ENCODE measurements around the gene SFMBT1.

The SFMBT1 gene

GRCh38 chr3:52912885-52913731 is 132.8 kb downstream of the SFMBT1 start:
- ATAC-seq (ENCODE audit: insufficient read depth, low read depth): no peak
- H3K27ac ChIP-seq (ENCODE audit: low read length): no peak overlapping the region
- peaks cover 83% of the 10 kb centered on the region for H3K36me3 ChIP-seq (ENCODE audit: insufficient read depth, low read length)
- H3K4me3 ChIP-seq (ENCODE audit: low read depth in 1 of 2, low read length in 2 of 2): no peak overlapping the region
- no peak overlapping the region for H3K9ac ChIP-seq (ENCODE audit: low read depth, low read length)
- H4K20me1 ChIP-seq (ENCODE audit: insufficient read depth, low read length): no peaks in the 10 kb centered on the region
- DNase-seq: no peak
- H3K27me3 ChIP-seq (ENCODE audit: insufficient read depth, low read length, poor library complexity): no peaks in the 10 kb centered on the region
- H2AFZ ChIP-seq (ENCODE audit: low read depth, low read length): no peak overlapping the region
- H3K4me1 ChIP-seq (ENCODE audit: insufficient read depth, low read length): no peaks in the 10 kb centered on the region
- no peak for TF ChIP-seq CTCF (IDR thresholded peaks at IDR 0.05; ENCODE audit: borderline replicate concordance, extremely low read depth, low read length, poor library complexity, severe bottlenecking)
- no peak for TF ChIP-seq EZH2 (IDR thresholded peaks at IDR 0.05; ENCODE audit: borderline replicate concordance, low read depth, low read length, severe bottlenecking)
- H3K4me2 ChIP-seq (ENCODE audit: insufficient read depth, low read length): no peak overlapping the region
- no peaks in the 10 kb centered on the region for H3K79me2 ChIP-seq (ENCODE audit: insufficient read depth, low read length)
- H3K9me3 ChIP-seq (ENCODE audit: insufficient read depth, low read length, severe bottlenecking): no peaks in the 10 kb centered on the region

- Histone ChIP-seq H3K36me3 (ENCODE audit: insufficient read depth, low read length) (peaks cover 90% of the 10 kb centered on the region), H3K4me1 (ENCODE audit: insufficient read depth, low read length) (no peaks in the 10 kb centered on the region), H2AFZ (ENCODE audit: low read depth, low read length) (no peak overlapping the region), H3K9me3 (ENCODE audit: insufficient read depth, low read length, severe bottlenecking) (no peaks in the 10 kb centered on the region), H3K9ac (ENCODE audit: low read depth, low read length) (no peak overlapping the region), H3K4me2 (ENCODE audit: insufficient read depth, low read length) (no peak overlapping the region), H3K79me2 (ENCODE audit: insufficient read depth, low read length) (no peaks in the 10 kb centered on the region), H3K27ac (ENCODE audit: low read length) (no peak overlapping the region), H3K4me3 (ENCODE audit: low read depth in 1 of 2, low read length in 2 of 2) (no peak overlapping the region), H4K20me1 (ENCODE audit: insufficient read depth, low read length) (no peaks in the 10 kb centered on the region), H3K27me3 (ENCODE audit: insufficient read depth, low read length, poor library complexity) (no peaks in the 10 kb centered on the region)
- DNase-seq: no peak
- ATAC-seq (ENCODE audit: insufficient read depth, low read depth): no peak
- TF ChIP-seq CTCF (IDR thresholded peaks at IDR 0.05; ENCODE audit: borderline replicate concordance, extremely low read depth, low read length, poor library complexity, severe bottlenecking): no peak
- no peak for TF ChIP-seq EZH2 (IDR thresholded peaks at IDR 0.05; ENCODE audit: borderline replicate concordance, low read depth, low read length, severe bottlenecking)
Measured at GRCh38 chr3:52910823-52911222, 135.1 kb downstream of the SFMBT1 start.

GRCh38 chr3:52907497-52907896 is 138.4 kb downstream of the SFMBT1 start:
- no peaks in the 10 kb centered on the region for H4K20me1 ChIP-seq (ENCODE audit: insufficient read depth, low read length)
- no peak for ATAC-seq (ENCODE audit: insufficient read depth, low read depth)
- H3K27ac ChIP-seq (ENCODE audit: low read length): no peak overlapping the region
- no peaks in the 10 kb centered on the region for H3K9me3 ChIP-seq (ENCODE audit: insufficient read depth, low read length, severe bottlenecking)
- H3K4me1 ChIP-seq (ENCODE audit: insufficient read depth, low read length): no peaks in the 10 kb centered on the region
- peaks cover 91% of the 10 kb centered on the region for H3K36me3 ChIP-seq (ENCODE audit: insufficient read depth, low read length)
- H3K9ac ChIP-seq (ENCODE audit: low read depth, low read length): no peak overlapping the region
- H2AFZ ChIP-seq (ENCODE audit: low read depth, low read length): no peak overlapping the region
- no peaks in the 10 kb centered on the region for H3K79me2 ChIP-seq (ENCODE audit: insufficient read depth, low read length)
- peak; percentile 16 for TF ChIP-seq CTCF (IDR thresholded peaks at IDR 0.05; ENCODE audit: borderline replicate concordance, extremely low read depth, low read length, poor library complexity, severe bottlenecking)
- no peak for TF ChIP-seq EZH2 (IDR thresholded peaks at IDR 0.05; ENCODE audit: borderline replicate concordance, low read depth, low read length, severe bottlenecking)
- no peaks in the 10 kb centered on the region for H3K27me3 ChIP-seq (ENCODE audit: insufficient read depth, low read length, poor library complexity)
- no peak overlapping the region for H3K4me2 ChIP-seq (ENCODE audit: insufficient read depth, low read length)
- no peak overlapping the region for H3K4me3 ChIP-seq (ENCODE audit: low read depth in 1 of 2, low read length in 2 of 2)
- DNase-seq: no peak

All from DND-41 (cell line).